GM21737 (cell line): Measurements from ENCODE around the gene SMARCC1.

Experiments used
- ATAC-seq: cut with Tn5 transposase; IDR thresholded peaks from one replicate; pipeline ENCODE4 v1.9.1; 2021; ENCODE audit warnings: mild to moderate bottlenecking, moderate library complexity; ENCODE audit not compliant: unreplicated experiment

The SMARCC1 gene

DNA sequence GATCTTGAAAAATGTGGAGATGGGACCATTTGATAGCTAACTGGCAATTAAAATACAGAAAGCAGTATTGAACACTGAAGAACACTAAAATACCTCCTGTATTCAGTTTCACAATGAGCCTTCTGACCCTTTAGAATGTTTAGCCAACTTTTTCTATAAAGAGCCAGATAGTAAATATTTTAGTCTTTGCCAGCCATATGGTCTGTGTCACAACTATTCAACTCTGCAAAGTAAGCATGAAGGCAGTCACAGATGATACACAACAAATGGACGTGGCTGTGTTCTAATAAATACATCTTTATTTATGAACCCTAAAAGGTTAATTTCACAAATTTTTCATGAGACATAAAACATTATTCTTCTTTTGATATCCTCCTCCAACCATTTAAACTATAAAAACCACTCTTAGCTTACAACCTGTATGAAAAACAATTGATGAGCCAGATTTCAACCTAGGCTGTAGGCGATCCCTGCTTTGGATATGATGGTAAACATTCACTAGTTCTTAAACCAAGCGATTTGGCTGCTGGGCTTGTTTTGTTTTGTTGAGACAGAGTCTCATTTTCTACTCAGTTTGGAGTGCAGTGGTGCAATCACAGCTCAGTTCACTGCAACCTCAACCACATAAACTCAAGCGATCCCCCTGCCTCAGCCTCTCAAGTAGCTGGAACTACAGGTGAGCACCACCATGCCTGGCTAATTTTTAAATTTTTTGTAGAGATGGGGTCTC lies 189.5 kb downstream of the SMARCC1 start:
- ATAC-seq, result no peak

DNA sequence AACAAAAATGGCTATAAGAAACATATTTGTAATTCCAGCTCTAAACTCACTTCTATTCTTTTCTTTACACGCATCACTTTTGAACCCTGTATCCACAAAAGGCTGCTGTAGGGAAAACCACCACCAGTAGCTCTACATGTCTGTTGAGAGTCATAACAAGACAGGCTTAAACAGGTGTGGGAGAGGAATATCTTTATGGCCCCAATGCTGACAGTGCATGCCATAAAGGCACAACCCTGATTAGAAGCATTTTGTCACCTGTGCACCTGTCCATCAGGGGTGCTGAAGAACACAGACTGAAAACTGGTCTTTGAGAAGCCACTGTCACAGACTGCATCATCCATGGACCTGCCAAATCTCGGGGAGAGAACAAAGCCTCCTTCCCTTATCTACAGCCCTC lies 191.5 kb downstream of the SMARCC1 start:
- no peak for ATAC-seq

DNA sequence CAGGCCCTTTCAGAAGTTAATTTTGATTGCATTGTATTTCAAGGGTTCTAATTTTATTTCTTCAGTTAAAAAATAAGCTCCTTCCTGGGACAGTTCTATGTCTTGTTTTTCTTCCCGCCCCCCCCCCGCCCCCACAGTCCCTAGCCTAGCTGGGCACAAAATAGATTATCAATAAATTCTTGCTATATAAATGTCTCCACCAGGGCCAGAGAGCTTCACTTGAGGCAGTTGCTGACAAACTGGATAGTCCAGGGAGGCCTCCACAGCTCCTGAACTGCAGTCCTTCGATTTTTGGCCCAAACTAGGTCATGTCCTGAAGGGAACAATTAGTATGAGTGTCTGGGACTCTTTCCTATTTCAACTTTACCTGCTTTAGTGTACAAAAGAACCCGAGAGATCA lies 193.1 kb downstream of the SMARCC1 start:
- ATAC-seq, result no peak

DNA sequence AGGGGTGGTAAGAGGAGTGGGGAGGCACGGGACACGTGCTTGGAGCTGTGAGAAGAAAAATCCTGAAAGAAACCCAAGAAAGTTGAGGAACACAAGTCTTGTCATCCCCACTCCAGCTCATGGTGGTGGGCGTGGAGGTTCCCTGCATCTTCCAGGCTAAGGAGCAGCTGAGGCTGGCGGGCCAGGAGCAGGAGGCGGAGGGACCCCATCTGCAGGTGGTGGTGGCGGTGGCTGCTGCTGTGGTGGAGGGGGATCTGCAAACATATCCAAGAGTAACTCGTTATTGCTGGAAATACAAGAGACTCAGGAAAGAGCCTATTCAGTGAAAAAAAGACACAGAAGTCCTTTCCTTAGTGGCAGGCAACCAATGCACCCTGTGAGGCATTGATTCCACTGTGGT lies 193.6 kb downstream of the SMARCC1 start:
- ATAC-seq, result no peak

DNA sequence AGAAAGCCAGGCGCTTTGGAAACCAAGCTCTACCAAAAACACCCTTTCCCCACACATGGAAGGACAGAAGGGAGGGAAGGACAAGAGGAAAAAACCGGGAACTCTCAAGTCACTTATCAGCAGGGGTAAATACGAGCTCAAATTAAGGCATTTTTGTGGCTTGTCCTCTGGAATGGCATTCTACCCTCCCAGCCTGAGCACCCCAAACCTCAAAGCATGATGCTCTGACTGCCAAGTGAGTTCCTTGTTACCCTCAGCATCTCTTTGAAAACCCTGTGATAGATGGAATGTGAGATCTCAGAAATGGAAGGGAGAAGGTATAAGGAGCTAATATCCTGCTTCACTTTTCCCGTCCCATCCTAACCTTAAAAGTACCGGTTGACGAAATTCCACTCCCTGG lies 194.9 kb downstream of the SMARCC1 start:
- ATAC-seq, result no peak

DNA sequence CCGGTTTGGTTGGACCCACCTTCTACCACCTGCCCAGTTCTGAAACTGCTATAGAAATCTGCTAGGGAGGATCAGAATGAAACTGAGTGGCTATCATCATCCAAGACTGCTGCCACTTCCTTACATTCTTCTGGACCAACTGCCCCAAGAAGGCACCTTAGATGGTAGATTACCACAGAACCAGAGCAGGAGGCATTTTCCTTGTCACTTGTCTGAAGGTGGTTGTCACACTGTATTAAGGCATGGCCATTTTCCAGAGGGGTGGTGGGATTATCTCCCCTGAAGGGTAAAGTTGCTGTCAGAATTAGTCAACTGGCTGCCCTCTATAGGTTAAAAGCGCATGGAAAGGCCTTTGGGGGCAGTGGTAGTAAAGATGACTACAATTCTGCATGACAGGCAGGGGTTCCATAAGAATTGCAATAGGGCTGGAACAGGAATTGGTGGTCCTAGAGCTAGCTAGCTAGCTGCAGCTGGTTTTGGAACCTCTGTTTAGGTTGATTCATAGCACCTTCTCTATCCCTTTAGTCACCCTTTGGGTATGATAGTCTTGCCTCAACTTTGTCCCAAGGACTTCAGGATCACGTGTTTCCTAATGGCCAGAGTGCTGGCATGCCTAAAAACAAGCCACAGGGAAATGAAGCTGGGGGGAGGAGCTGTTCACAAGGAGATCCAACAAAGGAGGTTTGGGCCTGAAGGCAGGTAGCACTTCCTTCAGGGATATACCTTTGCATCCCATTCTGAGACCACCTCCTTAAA lies 198.2 kb downstream of the SMARCC1 start:
- no peak for ATAC-seq

DNA sequence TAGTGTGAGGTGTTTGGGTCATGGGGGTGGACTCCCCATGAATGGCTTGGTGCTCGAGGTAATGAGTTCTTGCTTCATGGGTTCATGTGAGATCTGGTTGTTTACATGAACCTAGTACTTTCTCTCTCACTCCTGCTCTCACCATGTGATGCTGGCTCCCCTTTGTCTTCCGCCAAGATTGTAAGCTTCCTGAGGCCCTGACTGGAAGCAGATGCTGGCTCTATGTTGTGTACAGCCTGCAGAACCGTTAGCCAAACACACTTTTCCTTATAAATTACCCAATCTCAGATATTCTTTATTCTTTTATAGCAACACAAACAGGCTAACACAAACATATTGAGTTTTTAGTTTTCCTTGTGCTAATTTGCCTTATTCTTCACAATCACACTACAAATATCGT lies 199.9 kb downstream of the SMARCC1 start:
- ATAC-seq, result no peak

DNA sequence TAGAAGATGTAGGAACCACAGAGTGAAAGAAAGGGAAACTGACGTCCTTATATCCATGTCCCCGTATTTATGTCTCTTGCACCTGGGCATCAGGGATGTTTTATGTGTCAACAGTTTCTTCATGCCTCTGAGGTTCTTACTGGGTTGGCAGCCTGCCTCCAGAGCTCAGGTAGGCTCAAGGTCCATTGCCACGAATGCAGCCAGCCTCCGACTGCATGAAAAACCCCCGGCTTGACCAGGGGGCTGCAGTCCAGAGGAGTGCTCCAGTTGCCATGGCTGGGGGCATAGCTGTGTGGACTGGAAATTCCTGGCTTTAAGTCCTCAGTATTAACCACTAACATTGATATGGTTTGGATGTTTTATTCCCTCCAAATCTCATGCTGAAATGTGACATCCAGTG lies 200.3 kb downstream of the SMARCC1 start:
- ATAC-seq, result no peak

DNA sequence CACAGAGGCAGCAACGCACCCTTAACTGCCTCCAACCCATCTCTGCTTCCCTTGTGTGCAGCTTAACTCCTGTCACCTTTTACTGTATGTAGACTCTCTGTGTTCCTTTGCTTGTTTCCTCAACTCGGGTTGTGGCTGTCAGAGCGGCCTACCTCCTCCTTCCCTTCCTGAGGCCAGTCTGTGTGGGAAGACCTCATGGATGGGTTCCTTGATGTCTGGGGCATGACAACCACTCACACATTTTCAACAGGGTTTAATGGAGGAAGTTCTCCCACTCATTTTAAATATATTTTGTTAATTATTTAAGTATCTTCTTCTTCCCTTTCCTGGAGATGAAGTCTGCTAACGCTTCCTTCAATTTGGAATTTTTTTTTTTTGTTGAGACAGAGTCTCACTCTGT lies 201.2 kb downstream of the SMARCC1 start:
- no peak for ATAC-seq

DNA sequence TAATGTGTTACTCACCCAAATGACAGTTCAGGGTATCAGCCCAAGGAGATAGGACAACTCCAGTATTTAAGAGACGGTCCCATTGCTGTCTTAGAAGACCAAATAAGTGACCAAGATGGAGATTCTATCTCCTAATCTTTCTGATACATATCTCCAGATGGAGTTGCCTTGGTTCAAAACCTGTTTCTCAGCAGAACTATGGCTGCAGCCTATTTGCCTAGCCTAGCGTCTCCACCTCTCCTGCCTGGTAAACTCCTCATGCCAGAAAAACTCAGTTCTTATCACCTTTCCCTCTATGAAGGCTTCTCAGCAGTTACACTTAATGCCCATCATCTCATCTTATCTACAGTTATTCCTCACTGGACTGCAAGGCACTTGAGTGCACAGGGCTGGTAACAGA lies 201.8 kb downstream of the SMARCC1 start:
- ATAC-seq, result no peak

DNA sequence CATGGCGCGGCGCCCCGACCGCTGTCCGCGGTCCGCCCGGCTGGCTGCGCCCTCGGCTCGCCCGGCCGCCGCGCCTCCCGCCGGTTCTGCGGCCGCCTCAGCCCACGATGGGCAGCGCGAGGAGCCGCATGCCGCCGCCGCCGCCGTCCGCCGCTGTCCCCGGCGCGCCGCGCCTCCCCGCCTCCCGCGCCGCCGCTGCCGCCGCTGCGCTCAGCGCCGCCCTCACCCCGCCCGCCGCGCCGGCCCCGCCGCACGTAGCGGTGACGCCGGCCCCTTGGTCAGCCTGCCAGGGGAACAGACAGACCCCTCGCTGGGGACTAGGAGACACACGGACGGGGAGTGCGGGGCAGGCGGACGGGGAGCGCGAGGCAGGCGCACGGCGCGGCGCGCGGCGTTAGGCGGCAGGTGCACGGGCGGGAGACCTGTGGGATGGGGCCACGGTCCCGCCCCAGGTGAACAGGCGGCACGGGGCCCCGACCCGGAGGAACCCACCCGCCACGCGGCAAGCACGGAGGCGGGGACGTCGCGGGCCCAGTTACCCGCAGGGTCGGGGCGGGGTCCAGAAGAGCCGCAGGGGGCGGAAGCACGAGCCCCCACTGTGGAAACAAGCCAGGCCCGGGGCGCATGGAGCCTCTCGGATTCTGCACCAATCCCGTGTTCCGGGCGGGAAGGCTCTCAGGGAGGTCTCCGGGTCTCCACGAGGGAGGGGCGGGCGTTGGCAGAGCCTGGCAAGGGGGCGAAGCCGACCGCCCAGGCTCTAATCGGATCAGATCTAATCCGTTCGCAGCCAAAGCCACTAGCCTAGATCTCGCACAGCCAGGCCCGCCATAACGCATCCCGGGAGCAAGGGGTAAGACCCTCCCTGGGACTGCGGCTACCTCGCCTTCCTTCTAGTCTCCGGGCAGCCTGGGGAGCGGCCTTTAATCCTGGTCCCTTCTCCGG lies 202.7 kb downstream of the SMARCC1 start, which contains the start of gene CSPG5:
Gene CSPG5, minus strand, starts transcription at position 175 of the 942 bp plus-strand sequence. Its CDS starts 172 bp downstream, at position 3.
- ATAC-seq, result no peak

DNA sequence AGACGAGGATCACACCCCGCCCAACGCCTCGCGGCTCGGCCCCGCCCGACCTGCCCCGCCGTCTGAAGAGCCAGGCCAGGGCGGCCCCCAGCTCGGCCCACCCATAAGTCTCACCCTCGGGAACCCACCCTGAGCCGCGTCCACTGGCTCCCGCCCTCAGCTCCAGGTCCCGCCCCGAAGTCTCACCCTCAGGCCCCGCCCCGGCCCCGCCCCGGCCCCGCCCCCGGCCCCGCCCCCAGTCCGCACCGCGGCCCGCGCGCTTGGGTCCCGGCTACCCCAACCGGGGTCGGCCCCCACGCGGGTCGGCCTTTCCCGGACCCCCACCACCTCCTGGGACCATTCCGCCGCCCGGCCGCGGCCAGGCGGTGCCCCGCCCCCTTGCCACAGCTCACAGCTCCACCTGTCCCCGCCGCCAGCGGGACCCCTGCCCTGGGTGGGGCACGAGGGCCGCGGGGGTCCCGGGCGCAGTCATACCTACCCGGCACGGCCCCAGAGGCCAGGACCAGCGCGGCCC lies 203.5 kb downstream of the SMARCC1 start:
- no peak for ATAC-seq

DNA sequence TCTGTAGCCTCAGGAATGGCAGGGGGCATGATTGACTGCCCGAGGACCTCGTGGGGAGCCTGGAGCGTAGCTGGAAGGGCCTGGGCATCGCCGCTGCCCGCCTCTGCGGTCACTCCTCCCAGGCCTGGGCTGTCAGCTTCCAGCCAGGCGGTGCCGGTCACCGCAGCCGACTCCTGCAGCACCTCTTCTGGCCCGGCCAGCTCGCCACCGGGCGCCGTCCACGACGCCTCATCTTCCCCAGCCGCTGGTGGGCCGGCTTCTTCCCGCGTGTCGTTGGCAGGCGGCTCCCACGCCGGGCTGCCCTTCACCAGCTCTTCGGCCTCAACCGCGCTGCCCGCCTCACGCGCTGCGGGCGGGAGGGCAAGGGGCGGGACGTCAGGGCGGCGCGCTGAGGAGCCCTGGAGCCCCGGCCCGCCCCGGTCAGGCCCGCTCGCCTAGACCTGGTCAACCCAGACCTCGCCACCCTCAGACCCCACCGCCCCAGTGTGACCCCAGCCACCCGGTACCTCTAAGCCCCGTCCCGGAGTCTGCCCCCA lies 204.0 kb downstream of the SMARCC1 start:
- no peak for ATAC-seq

DNA sequence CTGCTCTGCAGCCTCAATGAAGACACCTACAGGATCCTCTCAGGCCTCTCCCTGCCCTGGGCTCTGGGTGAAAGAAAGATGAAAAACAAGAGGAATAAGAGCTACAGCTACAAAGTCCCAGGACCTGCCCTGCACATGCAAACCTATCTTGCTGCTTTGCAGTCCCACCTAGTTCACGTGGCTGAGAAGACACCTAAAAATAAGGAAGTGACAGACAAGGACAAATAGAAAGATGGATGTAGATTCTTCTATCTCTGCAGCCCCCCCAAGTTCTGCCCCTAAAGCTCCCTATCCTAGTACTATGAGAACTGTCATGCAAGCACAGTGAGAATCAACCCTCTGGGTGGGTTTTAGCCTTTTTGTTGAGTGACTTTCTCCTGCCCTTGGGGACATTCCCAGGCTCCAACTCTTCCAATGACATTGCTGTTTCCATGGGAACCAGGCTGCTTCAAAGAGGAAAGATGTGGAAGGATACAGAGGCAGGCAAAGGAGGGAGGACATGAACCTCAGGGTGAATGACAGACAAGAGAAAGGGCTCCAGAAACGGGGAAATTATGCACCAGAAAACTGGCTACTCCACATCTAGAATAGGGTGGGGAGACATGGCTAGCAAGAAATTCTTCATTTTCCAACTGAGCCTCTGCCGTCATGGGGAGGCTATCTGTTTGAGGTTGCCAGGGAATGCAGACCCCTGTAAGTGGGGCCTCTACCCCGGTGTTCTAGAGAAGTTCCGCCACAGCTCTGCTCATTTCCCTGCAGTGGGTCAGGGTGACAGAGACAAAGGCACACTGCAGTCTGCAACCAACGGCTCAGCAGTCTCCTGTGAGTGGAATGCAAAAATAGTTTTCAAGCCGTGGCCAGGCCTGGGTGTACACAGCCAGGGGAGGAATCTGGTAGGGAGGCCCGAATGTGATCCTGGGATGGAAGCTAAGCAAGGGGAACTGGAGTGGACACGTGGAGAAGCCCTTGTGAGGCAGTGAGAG lies 208.2 kb downstream of the SMARCC1 start:
- ATAC-seq, result no peak

DNA sequence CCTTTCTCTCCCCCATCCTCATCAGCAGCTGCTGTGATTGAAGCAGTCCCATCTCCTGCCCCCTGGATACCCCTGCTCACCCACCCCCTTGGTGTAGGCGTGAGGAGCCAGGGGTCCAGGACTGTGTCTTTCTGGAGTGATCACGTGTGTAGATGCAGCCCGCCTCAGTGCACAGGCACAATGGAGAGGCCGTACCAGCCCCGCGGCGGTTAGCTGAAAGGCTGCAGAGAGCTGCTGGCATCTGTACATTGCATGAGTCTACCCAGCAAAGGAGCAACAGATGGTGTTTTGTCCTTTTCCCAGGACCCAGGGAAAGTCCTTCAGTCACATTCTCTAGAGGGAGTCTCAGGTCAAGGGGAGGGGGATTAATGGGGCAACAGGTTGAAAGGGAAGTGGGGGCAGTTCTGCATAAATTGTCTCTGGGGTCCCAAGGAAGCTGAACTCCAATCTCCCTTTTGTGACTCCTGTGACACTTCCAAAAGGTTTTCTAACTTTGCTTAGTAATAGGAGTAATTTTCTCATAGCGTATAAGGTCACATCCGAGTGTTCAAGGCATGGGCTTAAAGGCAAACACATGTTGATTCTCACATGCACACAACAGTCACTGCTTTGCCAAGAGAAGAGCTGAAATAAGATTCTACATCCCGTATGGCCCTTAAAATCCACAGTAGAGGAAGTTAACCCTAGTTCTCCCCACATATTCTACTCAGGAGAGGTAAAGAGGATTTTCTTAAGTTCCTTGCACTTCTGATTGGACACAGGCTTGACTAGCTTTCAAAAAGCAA lies 210.1 kb downstream of the SMARCC1 start:
- ATAC-seq, result no peak

DNA sequence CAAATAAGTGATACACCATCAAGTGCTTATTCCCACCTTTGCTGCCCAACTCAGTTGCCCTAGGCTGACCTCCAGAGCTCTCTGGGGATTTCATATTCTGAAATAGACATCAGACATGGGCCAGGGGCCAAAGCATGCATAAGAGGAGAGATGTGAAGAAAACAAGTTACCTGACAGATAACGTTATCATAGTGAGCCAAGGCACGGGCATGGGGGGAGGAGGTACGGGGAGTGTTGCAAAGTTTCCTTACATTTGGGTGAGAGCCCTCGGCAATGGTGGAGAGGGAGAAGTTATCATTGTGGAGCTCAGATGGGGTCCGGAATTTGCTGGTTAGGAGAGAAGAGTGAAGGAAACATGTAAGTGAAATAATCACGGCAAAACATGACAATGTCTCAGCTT lies 212.8 kb downstream of the SMARCC1 start:
- no peak for ATAC-seq

DNA sequence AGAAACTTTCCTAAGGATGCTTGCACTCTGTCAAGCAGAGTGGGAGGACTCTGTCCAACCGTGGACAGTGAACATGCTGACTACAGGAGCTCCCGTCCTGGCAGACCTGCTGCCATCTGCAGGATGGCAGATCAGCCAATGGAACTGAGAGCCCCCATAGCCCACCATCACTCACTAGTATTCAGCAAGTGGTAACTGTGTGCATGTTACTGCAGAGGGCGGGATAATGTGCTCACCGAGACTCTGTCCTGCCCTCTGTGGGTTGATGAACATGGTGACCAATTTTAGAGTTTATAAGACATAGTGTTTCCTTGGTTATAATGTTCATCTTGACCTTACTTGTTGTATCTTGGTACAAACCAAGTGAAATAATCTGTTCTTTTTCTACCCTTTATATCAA lies 214.5 kb downstream of the SMARCC1 start:
- ATAC-seq, result no peak

DNA sequence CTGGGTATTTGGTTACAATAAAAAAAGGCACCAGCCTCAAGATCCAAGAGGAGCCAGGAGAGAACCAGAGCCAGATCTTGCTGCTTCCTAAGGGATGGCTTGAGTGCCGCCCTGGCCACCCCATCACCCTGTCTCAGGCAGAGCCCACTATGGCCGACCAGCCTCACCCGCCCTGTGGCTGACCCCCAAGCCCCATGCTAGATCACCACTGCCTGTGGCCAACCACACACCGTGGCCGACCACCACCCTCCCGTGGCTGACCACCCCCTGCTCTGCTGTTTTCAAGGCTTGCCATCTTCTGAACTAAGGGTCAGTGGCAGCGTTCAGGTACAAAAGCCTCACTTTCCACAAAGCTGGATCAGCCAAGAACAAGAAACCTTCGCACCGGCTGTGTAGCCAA lies 215.0 kb downstream of the SMARCC1 start:
- no peak for ATAC-seq
